CD4-positive, alpha-beta T cell treated with Interleukin-17A for 1 hour (primary cell): ENCODE results near the gene ELK4.

Source experiments
- DNase-seq: peaks from one replicate; pipeline ENCODE4 v3.0.0-alpha.2; 2020

Gene ELK4

DNA sequence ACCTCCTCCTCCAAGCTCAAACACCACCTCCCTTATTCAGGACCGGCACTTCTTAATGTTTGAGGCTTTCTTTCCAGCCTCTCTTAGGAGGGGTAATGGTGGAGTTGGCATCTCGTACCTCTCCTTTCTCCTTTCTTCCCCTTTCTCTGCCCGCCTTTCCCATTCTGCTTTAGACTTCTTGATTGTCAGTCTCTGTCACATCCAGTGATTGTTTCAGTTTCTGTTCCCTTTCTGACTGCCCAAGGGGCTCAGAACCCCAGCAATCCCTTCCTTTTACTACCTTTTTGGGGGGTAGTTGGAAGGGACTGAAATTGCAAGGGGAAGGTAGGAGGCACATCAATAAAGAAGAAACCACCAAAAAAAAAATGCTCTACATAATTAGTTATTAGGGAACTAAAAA, 5.6 kb downstream of the ELK4 start:
- no peak for DNase-seq

DNA sequence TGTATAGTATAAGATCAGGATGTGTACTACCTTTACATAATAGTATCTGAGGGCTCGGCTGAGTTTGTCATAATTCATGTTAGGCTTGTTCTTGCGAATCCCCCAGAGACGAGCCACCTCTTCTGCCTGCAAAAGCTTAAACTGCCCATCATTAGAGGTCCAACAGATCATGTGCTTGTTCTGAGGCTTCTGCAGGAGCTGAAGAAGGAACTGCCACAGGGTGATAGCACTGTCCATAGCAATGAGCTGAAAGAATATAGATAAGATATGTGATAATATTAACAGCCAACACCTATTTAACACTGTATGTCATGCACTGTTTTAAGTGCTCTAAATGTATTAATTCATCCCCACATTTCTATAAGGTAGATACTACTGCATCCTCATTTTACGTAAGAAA, 8.2 kb downstream of the ELK4 start:
- no peak for DNase-seq

DNA sequence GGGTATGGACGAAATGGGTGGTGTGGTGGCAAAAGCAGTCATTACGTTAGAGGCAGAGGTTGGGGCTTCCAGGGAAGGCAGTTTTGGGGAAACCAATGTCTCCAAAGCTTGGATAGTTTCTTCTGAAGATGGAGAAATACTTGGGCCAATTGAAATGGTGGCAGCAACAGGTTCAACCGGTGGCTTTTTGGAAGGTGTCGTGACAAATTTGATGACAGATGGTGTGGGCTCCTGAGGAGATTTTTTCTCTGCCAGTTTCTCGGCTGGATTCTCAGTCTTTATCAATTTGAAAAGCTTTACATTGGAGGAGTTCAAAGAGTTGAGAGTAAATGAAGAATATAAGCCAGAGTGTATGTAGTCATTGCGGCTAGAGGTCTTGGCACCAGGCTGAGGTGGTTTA, 11.5 kb downstream of the ELK4 start:
- no peak for DNase-seq

DNA sequence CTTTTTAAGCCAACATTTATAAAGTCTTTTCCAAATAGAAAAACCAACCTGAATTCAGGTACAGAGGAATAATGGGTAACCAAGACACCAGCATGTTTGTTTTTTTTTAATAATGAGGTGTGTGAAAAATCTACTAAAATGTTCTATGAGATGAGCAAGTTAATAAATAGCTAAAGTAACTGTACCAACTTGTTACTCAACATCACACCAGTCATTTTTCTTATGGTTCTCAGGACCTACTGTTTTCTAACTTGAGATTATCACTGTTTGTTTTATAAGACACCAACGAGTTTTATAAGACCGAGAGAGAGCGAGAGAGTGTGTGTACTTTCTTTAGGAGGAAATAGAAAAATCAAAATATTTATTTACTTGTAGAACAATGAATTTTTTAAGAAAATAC, 12.4 kb downstream of the ELK4 start:
- DNase-seq: no peak

DNA sequence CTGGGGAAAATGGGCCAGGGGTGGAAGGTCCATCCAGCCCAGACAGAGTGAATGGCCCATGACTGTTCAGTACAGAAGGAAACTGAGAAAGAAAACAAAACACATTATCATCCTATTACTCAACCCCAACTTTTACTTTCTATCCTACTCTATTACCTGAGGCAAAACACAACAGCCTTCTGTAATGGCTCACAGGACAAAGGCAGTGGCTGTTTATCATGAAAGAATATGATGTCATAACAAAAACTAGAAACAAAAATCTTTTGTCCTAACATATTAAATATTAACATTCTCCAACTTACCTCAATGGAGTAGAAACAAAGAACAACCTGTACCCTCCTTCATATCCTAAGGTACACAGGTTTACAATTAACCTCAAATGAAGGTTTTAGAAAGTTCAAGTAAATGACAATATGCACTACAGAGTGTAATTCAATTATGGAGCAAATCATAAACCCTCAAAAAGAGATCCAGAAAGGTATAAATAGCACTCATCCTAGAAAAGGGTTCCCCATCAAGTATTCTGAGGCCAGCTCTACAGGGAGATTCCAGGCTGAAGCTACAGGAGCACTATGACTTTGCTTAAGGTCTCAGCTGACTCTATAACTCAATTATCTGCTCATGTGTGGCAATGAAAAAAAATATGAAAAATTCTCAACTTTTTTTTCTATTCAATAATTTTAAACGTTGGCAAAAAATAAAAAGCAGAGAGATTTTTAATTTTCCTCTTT, 15.1 kb downstream of the ELK4 start:
- DNase-seq: no peak

DNA sequence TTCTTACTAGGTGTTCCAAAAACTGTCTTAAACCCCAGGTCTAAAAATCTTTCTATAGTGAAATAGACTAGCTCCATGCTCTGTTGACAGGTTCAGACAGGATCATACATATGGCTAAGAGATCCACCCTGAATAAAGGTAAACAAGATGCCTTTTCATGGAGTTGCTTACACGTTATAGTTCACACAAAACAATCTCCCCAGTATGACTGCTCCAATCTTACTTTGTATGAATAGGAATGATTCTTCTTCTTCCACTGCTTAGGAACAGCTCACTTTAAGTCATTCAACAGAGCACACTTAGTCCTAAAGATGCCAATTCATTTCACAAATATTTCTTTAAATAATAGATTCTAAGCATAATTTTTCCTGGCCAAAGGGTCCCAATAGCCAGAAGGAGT, 16.0 kb downstream of the ELK4 start:
- no peak for DNase-seq

DNA sequence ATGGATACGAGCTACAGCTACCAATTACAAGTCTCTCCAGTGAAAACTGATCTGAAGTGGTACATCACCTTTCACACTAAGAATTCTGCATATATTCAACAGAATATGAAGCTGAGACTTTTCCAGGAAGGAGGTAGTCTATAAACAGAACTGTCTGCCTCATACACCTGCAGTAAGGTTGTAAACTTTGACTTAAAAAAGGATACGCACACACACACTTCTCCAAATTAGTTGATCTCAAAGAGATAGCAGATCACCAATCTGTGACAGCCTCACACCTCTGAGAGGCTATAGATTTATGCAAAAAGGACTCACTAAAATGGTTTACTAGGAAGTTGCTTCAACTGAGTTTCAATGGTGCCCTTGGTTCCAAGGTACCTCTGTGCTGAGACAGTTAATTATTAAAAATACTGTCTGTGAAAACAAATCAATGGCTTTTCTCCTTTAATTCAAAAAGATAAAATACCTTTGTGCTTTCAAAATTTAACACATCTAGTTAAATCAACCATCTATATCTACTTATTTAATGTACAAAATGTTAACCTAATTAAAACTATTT, 17.9 kb downstream of the ELK4 start:
- DNase-seq: no peak

DNA sequence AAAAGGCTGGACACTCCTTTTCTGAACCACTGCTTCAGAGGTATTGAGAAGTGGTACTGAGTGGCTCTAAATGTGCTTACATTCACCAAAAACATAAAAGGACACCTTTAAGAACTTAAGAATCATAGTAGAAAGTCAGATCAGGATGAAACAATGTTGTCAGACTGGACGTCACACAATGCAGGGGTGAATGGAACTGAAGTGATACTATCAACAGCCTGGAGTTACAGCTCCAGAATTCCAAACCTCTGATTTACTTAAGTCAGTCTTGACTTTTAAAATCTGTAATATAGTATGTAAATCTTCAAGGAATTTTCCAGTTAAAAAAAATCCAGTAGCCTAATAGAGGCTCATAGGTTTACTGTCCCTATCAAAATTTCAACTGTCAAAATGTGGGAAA, 19.3 kb downstream of the ELK4 start:
- DNase-seq: no peak

DNA sequence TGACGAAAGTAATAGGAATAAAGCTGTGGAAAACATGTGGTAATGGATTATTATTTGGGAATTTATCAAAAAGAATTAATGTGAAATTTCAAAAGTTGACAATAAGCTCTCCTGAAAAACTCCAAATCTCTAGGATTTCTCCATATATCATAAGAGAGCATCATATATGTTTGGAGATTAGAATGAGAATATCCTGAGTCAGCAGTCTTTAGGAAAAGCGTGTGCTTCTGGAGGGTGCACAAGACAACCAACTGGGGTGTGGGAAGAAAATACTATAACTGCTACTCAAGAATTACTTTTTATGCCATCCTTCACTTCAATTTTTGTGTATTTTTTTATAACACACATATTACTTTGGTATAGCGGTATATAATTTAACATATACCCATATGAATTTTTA, 19.7 kb downstream of the ELK4 start:
- DNase-seq: no peak

DNA sequence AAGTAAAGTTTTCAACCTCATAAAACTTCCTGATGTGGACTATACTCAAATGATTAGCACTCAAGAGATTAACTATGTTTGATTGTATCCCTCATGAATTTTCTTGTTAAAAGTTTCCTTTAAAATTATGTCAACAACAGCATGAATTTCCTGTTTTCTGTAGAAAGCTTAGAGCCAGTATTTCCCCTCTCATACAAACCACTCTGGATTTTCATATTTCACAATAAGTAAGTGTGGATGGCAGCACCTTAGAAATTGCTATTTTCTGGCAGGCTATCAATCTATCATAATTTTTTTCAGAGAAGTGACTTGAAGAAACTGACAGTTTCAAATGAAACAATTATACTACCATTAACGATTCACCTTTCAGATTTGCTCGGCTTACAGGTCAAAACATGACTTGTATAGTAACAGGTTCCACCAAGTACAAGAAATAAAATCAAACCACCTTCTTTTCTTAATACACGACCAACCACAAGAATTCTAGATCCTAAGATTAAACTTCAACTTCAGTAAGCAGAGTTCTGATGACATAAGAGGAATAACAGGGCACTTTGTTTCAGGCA, 20.8 kb downstream of the ELK4 start:
- DNase-seq: no peak

DNA sequence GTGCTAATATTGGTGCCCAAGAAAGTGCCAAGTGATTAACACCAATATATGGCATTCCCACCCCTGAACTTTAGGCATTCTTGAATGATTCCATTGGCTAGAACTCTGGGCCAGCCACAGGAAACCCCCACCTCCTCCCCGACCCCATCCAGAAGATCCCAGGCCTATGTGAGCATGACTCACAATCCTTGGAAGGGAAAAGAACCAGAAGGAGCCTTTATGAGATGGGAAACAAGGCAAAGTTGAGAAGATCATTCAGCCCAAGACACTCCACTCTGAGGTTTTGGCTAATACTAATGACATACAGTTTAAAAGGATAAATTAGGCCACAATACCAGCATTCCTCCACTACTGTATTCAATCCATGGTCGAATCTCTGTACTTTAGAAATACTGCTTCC, 21.8 kb downstream of the ELK4 start:
- no peak for DNase-seq

DNA sequence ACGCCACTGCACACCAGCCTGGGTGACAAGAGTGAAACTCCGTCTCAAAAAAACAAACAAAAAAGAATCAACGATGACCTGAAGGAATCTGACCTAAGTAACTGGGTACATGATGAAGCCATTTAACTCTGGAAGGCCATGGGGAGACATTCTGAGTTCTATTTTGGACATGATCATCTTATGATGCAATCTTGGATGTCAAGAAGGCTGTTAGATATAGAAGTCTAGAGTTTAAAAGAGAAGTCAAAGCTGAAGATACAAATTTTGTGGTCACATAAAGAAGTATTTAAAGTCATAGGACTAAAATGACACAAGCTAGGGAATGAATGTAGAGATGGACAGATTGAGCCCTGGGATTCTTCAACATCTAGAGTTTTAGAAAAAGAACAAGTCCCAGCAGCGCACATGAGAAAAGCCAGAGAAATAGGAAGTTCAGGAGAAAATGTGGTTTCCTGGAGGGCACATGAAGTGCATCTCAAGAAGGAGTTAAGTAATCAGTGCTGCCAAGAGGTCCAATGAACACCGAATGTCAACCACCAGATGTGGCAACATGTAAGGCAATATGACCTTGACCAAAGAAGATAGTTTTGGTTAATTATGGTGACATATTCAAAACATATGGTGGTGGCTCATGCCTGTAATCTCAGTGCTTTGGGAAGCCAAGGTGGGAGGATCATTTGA, 26.8 kb downstream of the ELK4 start:
- DNase-seq: no peak

DNA sequence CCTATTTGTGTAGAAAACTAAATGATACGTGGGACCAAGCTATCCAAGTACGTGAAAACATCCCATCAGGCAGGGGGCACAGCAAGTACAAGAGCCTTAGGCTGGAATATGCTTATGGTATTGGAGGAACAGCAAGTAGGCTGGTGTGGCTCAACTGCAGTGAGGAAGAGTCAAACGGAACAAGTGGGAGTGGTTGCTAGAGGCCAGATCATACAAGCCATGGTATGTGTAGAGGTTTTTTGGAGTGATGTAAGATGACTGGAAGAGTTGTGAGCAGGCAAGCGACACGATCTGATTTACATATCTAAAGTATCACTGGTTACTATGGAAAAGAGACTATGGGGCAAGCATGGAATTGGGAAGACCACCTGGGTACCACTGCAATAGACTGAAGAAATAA, 27.8 kb downstream of the ELK4 start:
- DNase-seq: no peak

DNA sequence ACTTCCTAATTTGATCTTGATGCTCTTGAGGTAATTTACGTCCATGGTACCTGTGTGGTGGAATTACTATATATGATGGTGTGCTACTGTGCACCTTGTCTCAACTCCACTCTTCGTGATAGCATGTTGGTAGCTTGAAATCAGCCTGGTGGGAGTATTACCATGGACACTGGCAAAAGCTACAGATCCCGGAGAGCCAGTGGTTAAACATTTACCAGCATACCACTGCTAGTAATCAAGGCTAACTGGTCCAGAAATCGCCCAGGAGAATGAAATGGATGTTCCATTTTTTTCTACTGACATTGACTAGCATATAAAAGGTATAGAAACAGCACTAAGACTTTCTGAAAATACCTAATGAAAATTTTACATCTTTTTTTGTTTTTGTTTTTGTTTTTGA, 30.6 kb downstream of the ELK4 start:
- DNase-seq: no peak

DNA sequence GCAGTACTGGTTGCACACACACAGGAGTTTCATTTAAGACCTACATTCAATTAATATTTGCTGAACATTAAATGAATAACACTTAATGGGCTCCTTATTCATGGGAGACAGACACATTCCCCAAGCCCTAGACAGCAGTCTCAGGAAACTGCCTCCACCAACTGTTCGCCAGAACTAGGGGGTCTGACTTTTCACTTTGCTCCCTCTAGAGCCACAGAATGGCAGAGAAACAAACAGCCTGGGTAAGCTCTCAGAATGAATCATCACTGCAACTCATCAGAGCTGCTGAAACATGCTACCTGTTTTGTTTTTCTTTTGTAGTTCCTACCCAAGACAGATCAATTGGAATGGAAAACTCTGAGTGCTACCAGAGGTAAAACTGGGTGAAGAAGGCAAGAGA, 31.7 kb downstream of the ELK4 start:
- DNase-seq: no peak

DNA sequence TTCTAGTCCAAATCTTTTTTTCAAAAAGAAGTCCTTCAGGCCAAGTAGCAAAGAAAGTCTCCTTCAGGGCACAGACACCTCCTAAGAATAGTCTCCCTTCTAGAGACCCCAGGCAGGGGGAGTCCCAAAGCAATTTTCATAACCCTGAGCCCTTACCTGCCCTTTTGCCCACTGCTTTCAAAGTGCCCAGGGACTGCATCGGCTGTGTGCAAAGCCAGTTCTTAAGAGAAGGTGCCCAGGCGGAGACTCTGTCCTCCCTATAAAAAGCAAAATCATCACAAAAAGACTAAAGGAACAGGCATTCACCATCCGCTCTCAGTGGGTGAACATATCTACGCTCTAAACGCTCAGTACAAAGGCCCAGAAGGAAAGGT, 32.2 kb downstream of the ELK4 start:
- DNase-seq: no peak

DNA sequence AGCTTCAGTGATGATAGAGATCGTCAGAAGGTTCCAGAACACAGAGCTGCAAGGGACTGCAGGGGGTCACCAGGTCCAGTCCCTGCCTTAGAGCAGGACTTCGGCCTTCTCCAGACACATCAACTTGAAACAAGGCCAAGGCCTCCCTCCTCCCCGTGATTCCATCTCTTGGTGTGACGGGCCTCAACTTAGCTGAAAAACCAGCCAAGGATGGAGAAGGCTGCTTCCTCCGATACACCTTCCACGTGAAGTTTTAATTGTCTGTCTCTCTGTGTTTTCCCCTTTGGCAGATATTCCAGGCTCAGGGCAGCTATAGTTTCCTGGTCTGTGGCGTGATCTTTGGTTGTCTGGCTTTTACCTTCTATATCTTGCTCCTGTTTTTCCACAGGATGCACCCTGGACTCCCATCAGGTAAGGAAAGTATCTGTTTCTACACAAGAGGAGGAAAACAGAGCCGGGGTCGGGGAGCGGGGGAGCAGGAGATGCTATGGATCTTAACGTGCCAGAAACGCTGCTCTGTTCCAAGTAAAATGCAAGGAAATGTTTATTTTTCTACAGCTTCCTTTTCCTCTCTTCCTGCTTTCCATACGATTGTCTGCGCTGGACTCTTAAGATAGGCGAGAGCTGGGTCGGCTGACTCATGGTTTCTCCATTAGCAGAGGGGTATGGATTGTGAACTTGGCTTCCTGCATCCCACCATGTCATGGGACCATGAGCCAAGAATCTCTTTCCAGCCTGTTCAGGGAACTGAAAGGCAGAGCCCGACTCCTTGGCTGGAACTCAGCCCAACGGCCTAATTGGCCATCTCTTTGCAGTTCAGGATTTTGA, 32.8 kb downstream of the ELK4 start:
- no peak for DNase-seq

DNA sequence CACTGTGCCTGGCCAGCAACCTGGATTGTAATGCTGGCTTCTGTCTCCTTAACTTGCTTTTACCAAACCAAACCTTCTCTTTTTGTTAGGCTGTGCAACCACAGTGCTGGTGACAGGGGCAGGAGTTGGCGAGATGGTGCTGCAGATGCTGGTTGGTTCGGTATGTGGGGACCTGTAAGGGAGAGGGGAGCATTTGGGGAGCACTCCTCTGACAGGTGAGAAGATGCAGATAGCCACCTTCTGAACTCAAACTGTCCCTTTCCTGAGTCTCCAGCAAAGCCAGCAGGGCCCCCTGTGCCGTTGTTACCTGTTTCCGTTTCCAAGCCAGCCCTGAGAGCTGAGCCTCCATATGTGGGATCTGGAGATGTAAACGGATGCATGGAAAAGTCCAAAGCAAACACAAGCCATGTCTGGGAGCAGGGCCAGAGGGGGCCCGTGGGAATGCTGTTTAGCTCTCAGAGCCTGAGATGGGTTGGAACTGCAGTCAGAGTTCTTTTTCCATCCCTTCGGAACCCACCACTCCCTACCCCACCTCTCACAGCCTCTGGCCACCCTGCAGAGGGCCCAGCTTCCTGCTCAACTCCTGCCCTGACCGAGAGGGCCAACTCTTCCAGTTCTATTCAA, 34.0 kb downstream of the ELK4 start:
- no peak for DNase-seq

DNA sequence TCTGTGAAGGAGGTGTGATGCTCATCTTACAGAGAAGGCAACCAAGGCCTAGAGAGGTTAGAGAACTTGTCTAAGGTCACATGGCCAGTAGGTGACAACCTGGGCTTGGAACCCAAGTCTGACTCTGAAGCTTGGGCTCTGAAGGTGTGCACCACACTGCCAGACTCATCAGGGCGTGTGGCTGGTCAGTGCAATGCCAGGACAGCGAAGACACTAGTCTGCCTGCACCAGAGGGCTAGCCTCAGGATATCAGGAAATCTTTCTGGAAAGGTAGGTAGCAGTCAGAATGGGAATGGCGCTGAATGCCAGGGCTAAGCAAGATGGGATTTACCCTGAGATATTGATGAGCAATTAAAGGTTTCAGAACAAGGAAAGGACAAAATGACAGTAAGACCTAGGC, 34.9 kb downstream of the ELK4 start:
- no peak for DNase-seq

DNA sequence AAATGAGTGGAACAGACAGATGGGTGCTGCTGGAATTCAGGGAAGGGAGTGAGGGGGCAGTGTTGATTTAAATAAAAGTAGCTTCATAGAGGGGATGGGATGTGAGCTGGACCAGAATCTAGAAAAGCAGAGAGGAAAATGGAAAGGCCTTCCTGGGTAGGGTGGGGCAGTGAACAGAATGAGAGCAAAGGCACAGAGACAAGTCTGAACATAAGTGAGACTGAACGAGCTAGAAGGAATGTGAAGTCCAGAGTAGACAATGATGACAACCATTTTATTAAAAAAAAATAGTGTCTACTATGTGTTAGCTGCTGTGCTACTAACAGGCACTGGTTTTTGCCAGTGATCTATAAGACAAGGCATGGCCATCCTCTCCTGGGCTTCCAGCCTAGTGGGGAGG, 36.0 kb downstream of the ELK4 start:
- DNase-seq: no peak

DNA sequence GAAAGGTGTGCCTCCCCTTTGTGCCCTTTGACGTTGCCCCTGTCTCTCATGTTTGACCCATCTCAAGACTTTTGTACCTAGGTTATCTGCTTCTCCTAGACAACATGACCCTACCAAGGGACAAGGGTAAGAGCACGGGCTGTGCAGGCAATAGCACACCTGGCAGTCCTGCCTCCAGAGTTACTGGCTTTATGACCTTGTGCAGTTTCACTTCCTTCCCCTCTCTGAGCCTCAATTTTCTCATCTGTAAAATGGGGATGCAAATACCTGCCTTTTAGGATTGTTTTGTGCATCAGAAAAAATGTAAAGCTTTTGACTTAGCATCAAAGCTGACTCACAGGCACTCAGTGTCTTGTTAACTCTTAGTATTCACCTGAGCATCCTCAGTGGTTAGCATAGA, 36.4 kb downstream of the ELK4 start:
- DNase-seq: no peak

DNA sequence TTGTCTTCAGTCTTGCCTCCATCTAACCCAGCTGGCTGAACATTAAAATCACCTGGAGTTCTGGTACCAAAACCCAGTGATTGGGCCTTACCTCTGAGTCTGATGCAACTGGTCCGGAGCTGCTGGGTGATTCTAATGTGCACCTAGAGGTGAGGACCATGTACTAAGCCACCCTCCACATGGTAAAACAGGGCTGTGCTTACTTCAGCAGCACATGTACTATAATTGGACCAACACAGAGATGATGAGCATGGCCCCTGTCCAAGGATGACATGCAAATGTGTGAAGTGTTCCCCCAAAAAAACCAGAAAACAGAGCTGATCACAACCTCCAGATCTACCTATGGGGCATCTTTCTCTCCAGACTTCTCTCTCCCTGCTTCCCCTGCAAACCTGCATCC, 37.0 kb downstream of the ELK4 start:
- DNase-seq: no peak

DNA sequence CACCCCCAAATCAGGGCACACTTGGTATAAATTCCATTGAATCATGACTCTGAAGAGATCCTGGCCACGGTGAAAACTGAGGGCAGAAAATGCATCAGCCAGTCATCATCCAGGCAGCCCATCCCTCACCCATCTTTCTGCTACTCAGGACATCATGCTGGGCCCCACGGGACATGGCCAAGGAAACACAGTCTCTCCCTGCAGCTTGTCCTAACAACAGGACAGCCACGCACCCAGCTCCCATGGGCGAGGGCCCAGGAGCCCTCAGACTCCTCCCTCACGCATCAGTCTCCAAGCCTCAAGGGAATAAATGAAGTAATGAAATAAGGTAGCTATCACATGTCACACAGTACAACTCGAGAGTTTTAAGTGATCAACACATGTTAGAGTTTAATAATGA, 37.8 kb downstream of the ELK4 start:
- no peak for DNase-seq
